Measurements from ENCODE around the gene CSNK2A3. TPM values are rescaled to one million over a fixed set of nuclear protein-coding genes. Genes with fewer than 3 reads are reported as not detected.

Gene CSNK2A3
- total and polyA plus RNA-seq, 2 experiments from 2014 or later, result 0.45 to 0.83 TPM

- Histone ChIP-seq H3K4me2 (no peak overlapping the region), H3K9me3 (ENCODE audit: low read depth) (no peaks in the 10 kb centered on the region), H3K4me1 (ENCODE audit: insufficient read depth) (no peaks in the 10 kb centered on the region), H4K20me1 (ENCODE audit: insufficient read depth, poor library complexity, severe bottlenecking) (no peaks in the 10 kb centered on the region), H3K27me3 (no peaks in the 10 kb centered on the region), H3K79me2 (no peaks in the 10 kb centered on the region), H3K27ac (no peak overlapping the region), H3K9me2 (replicated peaks; ENCODE audit: insufficient read depth) (no peaks in the 10 kb centered on the region), H2AFZ (no peak overlapping the region), H3K36me3 (replicated peaks; ENCODE audit: insufficient read depth, low read depth) (no peaks in the 10 kb centered on the region), H3K4me3 (no peak overlapping the region)
- 69% methylated on average over 4 of the region's 4 CpGs for WGBS (ENCODE audit: low lambda C conversion rate, missing lambda C conversion rate)
- no peak for DNase-seq (ENCODE audit: low spot score)
- TF ChIP-seq, protein P1, sequence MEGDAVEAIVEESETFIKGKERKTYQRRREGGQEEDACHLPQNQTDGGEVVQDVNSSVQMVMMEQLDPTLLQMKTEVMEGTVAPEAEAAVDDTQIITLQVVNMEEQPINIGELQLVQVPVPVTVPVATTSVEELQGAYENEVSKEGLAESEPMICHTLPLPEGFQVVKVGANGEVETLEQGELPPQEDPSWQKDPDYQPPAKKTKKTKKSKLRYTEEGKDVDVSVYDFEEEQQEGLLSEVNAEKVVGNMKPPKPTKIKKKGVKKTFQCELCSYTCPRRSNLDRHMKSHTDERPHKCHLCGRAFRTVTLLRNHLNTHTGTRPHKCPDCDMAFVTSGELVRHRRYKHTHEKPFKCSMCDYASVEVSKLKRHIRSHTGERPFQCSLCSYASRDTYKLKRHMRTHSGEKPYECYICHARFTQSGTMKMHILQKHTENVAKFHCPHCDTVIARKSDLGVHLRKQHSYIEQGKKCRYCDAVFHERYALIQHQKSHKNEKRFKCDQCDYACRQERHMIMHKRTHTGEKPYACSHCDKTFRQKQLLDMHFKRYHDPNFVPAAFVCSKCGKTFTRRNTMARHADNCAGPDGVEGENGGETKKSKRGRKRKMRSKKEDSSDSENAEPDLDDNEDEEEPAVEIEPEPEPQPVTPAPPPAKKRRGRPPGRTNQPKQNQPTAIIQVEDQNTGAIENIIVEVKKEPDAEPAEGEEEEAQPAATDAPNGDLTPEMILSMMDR (IDR thresholded peaks at IDR 0.05; ENCODE audit: poor library complexity), result no peak
- TF ChIP-seq EZH2 (IDR thresholded peaks at IDR 0.05; ENCODE audit: borderline replicate concordance) (no peak), EZH2phosphoT487 (IDR thresholded peaks at IDR 0.05; ENCODE audit: low read depth, severe bottlenecking, unreplicated experiment) (no peak)
Measured at GRCh38 chr11:11387207-11387606, 34.2 kb upstream of the CSNK2A3 start.

DNA sequence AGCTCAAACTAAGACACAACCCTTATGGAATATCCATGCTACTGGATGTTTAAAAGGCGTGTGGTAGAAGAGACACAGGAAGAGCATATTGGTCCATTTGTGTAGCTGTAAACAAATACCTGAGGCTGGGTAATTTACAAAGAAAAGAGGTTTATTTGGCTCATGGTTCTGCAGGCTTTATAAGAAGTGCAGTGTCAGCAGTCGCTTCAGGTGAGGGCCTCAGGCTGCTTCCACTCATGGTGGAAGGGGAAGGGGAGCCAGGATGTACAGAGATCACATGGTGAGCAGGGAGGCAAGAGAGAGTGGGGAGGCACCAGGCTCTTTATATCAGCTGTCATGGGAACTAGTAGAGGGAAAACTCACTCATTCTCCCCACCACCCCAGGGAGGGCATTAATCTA, 31.8 kb upstream of the CSNK2A3 start:
- TF ChIP-seq, protein P1 (IDR thresholded peaks at IDR 0.05; ENCODE audit: poor library complexity), result no peak
- no peak for TF ChIP-seq EZH2 (IDR thresholded peaks at IDR 0.05; ENCODE audit: borderline replicate concordance)
- TF ChIP-seq EZH2phosphoT487 (IDR thresholded peaks at IDR 0.05; ENCODE audit: low read depth, severe bottlenecking, unreplicated experiment), result no peak
- Histone ChIP-seq H3K79me2 (no peaks in the 10 kb centered on the region), H3K36me3 (replicated peaks; ENCODE audit: insufficient read depth, low read depth) (no peaks in the 10 kb centered on the region), H3K4me1 (ENCODE audit: insufficient read depth) (no peaks in the 10 kb centered on the region), H3K27me3 (no peaks in the 10 kb centered on the region), H2AFZ (no peak overlapping the region), H3K4me2 (no peak overlapping the region), H4K20me1 (ENCODE audit: insufficient read depth, poor library complexity, severe bottlenecking) (no peaks in the 10 kb centered on the region), H3K9me2 (replicated peaks; ENCODE audit: insufficient read depth) (no peaks in the 10 kb centered on the region), H3K27ac (no peak overlapping the region), H3K9me3 (ENCODE audit: low read depth) (no peaks in the 10 kb centered on the region), H3K4me3 (no peak overlapping the region)
- DNase-seq (ENCODE audit: low spot score), result no peak
- WGBS (ENCODE audit: low lambda C conversion rate, missing lambda C conversion rate), result 91% methylated on average over 2 of the region's 2 CpGs

DNA sequence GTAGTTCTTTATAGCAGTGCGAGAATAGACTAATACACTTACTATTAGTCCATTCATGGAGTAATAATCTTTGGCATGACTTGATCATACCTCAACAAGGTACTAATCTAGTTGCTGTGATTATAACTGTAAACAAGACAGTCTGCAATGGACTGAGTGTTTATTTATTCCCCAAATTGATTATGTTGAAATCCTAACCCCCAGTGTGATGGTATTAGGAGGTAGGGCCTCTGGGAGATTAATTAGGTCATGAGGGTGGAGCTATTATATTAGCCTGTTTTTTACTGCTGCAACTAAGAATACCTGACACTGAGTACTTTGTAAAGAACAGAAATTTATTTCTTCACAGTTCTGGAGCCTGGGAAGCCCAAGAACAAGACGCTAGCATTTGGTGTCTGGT, 30.9 kb upstream of the CSNK2A3 start:
- H3K4me2 ChIP-seq, result no peak overlapping the region
- no peak for TF ChIP-seq EZH2phosphoT487 (IDR thresholded peaks at IDR 0.05; ENCODE audit: low read depth, severe bottlenecking, unreplicated experiment)
- TF ChIP-seq EZH2 (IDR thresholded peaks at IDR 0.05; ENCODE audit: borderline replicate concordance), result no peak
- TF ChIP-seq, protein P1 (IDR thresholded peaks at IDR 0.05; ENCODE audit: poor library complexity), result no peak
- H3K79me2 ChIP-seq, result no peaks in the 10 kb centered on the region
- no peak overlapping the region for H2AFZ ChIP-seq
- no peaks in the 10 kb centered on the region for H3K9me2 ChIP-seq (replicated peaks; ENCODE audit: insufficient read depth)
- H3K27me3 ChIP-seq, result no peaks in the 10 kb centered on the region
- DNase-seq (ENCODE audit: low spot score), result no peak
- H3K36me3 ChIP-seq (replicated peaks; ENCODE audit: insufficient read depth, low read depth), result no peaks in the 10 kb centered on the region
- 93% methylated on average over 2 of the region's 2 CpGs for WGBS (ENCODE audit: low lambda C conversion rate, missing lambda C conversion rate)
- H3K27ac ChIP-seq, result no peak overlapping the region
- H4K20me1 ChIP-seq (ENCODE audit: insufficient read depth, poor library complexity, severe bottlenecking), result no peaks in the 10 kb centered on the region
- H3K9me3 ChIP-seq (ENCODE audit: low read depth), result no peaks in the 10 kb centered on the region
- no peak overlapping the region for H3K4me3 ChIP-seq
- no peaks in the 10 kb centered on the region for H3K4me1 ChIP-seq (ENCODE audit: insufficient read depth)
